CD4-positive, alpha-beta T cell treated with Interleukin-6 for 4 hours (primary cell): Measurements from ENCODE around the gene ENTPD2.
"Not testable (repeated sequence)": the region's sequence is repeated elsewhere in the genome, so short reads cannot be mapped to it uniquely, and the experiment has no call there.

Experiments
- DNase-seq: peaks from one replicate; pipeline ENCODE4 v3.0.0-alpha.2; 2020; ENCODE audit warnings: mixed read lengths

The ENTPD2 gene

GRCh38 chr9:137044502-137045177 is 9.2 kb downstream of the ENTPD2 start:
- DNase-seq, result no peak

GRCh38 chr9:137044037-137044436 is 9.8 kb downstream of the ENTPD2 start:
- no peak for DNase-seq

- DNase-seq, result no peak
Measured at GRCh38 chr9:137042751-137043727, 10.8 kb downstream of the ENTPD2 start.

GRCh38 chr9:137041124-137041523 is 12.7 kb downstream of the ENTPD2 start:
- DNase-seq, result no peak

GRCh38 chr9:137040568-137040967 is 13.3 kb downstream of the ENTPD2 start:
- DNase-seq, result no peak

- no peak for DNase-seq
Measured at GRCh38 chr9:137039611-137040366, 14.1 kb downstream of the ENTPD2 start.

GRCh38 chr9:137038916-137039315 is 14.9 kb downstream of the ENTPD2 start:
- no peak for DNase-seq

- no peak for DNase-seq
Measured at GRCh38 chr9:137037483-137037882, 16.4 kb downstream of the ENTPD2 start.

- no peak for DNase-seq
Measured at GRCh38 chr9:137037035-137037434, 16.8 kb downstream of the ENTPD2 start.

- DNase-seq, result no peak
Measured at GRCh38 chr9:137035937-137036336, 17.9 kb downstream of the ENTPD2 start.

GRCh38 chr9:137035507-137035834 is 18.4 kb downstream of the ENTPD2 start:
- DNase-seq, result no peak

GRCh38 chr9:137034709-137035506 is 19.0 kb downstream of the ENTPD2 start:
- DNase-seq, result peak; percentile 92

- DNase-seq, result no peak
Measured at GRCh38 chr9:137034039-137034708, 19.7 kb downstream of the ENTPD2 start.

GRCh38 chr9:137033481-137033880 is 20.4 kb downstream of the ENTPD2 start:
- DNase-seq, result not testable (repeated sequence)

GRCh38 chr9:137032858-137033257 is 21.0 kb downstream of the ENTPD2 start:
- DNase-seq, result peak; percentile 27

- peak; percentile 49 for DNase-seq
Measured at GRCh38 chr9:137031904-137032640, 21.8 kb downstream of the ENTPD2 start, which contains the start of gene FUT7. TSS of gene FUT7 (minus strand) at chr9:137032088. CDS start at chr9:137031991, 97 bp downstream.

GRCh38 chr9:137030538-137031527 is 23.0 kb downstream of the ENTPD2 start:
- peak; percentile 53 for DNase-seq

- no peak for DNase-seq
Measured at GRCh38 chr9:137030006-137030405, 23.9 kb downstream of the ENTPD2 start.

- peak; percentile 79 for DNase-seq
Measured at GRCh38 chr9:137029058-137029936, 24.6 kb downstream of the ENTPD2 start.
